Breast epithelium (tissue), 4 donors: Measurements from ENCODE around the gene DCAF10. TPM values are rescaled to one million over a fixed set of nuclear protein-coding genes. Genes with fewer than 3 reads are reported as not detected.

Experiments used
- DNase-seq, 2 donors: peaks; one replicate each; pipeline ENCODE4 v3.0.0-alpha.2; 2019; ENCODE audit warnings: low spot score in 2 of 2
- H3K27ac ChIP-seq, 2 donors: fragments of 200-600 bp; sonication (generic) in 1 of 2; one replicate each; pipeline ENCODE4 v1.5.1; 2016 to 2019; ENCODE audit warnings: mild to moderate bottlenecking in 1 of 2
- H3K27me3 ChIP-seq, 2 donors: fragments of 200-600 bp; sonication (generic) in 1 of 2; one replicate each; pipeline versions ENCODE4 v1.5.1 to v1.6.0; 2017 to 2019; ENCODE audit warnings: control low read depth in 1 of 2, mild to moderate bottlenecking in 1 of 2
- H3K36me3 ChIP-seq: fragments of 200-600 bp; one replicate; pipeline ENCODE4 v1.5.1; 2019
- H3K4me1 ChIP-seq, 2 donors: fragments of 200-600 bp; sonication (generic); one replicate each; pipeline ENCODE4 v1.5.1; 2016 to 2019; ENCODE audit warnings: control low read depth in 1 of 2
- H3K4me3 ChIP-seq, 3 donors: fragments of 200-600 bp; sonication (generic); 1 replicate in 2 of 3; 2 replicates in 1 of 3; pipeline ENCODE4 v1.5.1; 2016 to 2019; ENCODE audit warnings: mild to moderate bottlenecking in 3 of 3, moderate library complexity in 2 of 3
- H3K9me3 ChIP-seq, 2 donors: fragments of 200-600 bp; sonication (generic) in 1 of 2; one replicate each; pipeline ENCODE4 v1.5.1; 2016 to 2019; ENCODE audit warnings: control low read depth in 1 of 2
- POLR2A ChIP-seq: fragments of 450-650 bp; IDR thresholded peaks from one replicate; pipeline ENCODE4 v1.6.1; 2016; ENCODE audit warnings: antibody characterized with exemption, mild to moderate bottlenecking, moderate library complexity
- POLR2AphosphoS5 ChIP-seq, 3 donors: sonication (generic); formaldehyde crosslinking; IDR thresholded peaks; one replicate each; pipeline ENCODE4 v1.6.1; 2017; ENCODE audit warnings: antibody characterized with exemption in 3 of 3
- intact Hi-C: fragments of 100-400 bp; cut with DNase I; formaldehyde crosslinking; loops from one replicate; pipeline ENCODE4 v1.15.1; 2023; ENCODE audit warnings: low total_unique reads
- total RNA-seq, 3 donors: library from RNA; depleted of rRNA; stranded (reverse); fragments of >200 nt; gene quantifications; one replicate each; pipeline ENCODE4 v1.1.0, GENCODE V29; 2016
- TF ChIP-seq, protein P1 (sequence below), 3 donors: fragments of 450-650 bp; IDR thresholded peaks; one replicate each; pipeline ENCODE4 v1.5.1; 2016 to 2017; ENCODE audit warnings: antibody characterized with exemption in 3 of 3, mild to moderate bottlenecking in 3 of 3, moderate library complexity in 3 of 3

Gene DCAF10
- total RNA-seq, 3 donors from 2014 or later: 29.8 to 44.8 (median 38.7) TPM

DNA sequence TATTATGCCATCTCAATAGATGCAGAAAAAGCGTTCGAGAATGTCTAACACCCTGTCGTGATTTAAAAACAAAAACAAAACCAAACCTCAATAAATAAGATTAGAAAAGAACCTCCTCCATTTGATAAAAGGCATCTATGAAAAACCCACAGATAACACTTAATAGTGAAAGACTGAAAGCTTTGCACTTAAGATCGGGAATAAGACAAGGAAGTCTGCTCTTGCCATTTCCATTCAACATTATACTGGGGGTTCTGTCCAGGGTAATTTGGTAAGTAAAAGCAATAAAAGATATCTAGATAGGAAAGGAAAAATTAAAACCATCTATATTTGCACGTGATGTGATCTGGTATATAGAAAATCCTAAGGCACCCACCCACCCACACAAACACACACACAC lies 8.5 kb upstream of the DCAF10 start:
- H3K27me3 ChIP-seq: peaks cover 0 to 2% of the 10 kb centered on the region in 2 donors
- no peak for TF ChIP-seq POLR2AphosphoS5 (IDR thresholded peaks at IDR 0.05)
- no peak for TF ChIP-seq POLR2A
- TF ChIP-seq, protein P1, sequence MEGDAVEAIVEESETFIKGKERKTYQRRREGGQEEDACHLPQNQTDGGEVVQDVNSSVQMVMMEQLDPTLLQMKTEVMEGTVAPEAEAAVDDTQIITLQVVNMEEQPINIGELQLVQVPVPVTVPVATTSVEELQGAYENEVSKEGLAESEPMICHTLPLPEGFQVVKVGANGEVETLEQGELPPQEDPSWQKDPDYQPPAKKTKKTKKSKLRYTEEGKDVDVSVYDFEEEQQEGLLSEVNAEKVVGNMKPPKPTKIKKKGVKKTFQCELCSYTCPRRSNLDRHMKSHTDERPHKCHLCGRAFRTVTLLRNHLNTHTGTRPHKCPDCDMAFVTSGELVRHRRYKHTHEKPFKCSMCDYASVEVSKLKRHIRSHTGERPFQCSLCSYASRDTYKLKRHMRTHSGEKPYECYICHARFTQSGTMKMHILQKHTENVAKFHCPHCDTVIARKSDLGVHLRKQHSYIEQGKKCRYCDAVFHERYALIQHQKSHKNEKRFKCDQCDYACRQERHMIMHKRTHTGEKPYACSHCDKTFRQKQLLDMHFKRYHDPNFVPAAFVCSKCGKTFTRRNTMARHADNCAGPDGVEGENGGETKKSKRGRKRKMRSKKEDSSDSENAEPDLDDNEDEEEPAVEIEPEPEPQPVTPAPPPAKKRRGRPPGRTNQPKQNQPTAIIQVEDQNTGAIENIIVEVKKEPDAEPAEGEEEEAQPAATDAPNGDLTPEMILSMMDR (IDR thresholded peaks at IDR 0.05): no peak
- H3K36me3 ChIP-seq: no peaks in the 10 kb centered on the region
- intact Hi-C loops: no loop called here
- H3K27ac ChIP-seq: no peak overlapping the region
- no peaks in the 10 kb centered on the region for H3K4me1 ChIP-seq
- no peak overlapping the region for H3K4me3 ChIP-seq
- no peaks in the 10 kb centered on the region for H3K9me3 ChIP-seq
- DNase-seq: no peak

DNA sequence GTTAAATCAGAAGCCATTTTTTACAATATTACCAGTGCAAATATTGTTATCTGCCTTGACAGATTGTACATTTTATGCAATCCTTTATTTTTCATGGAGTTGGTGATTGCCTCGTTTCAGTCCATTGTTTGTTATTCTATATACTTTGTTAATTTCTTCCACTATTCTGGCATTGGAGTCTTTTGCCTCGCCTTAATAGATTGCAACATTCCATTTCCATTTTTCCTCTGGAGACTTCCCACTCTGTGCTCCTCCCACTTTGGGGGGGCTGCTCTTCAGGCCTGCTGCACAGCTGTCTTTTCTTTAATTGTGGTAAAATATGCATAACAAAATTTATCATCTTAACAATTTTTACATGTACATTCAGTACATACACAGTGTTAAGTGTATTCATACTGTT lies 4.4 kb upstream of the DCAF10 start:
- Histone ChIP-seq H3K4me3 (no peak overlapping the region), H3K27ac (no peak overlapping the region), H3K27me3 (no peaks in the 10 kb centered on the region), H3K4me1 (no peaks in the 10 kb centered on the region), H3K9me3 (no peaks in the 10 kb centered on the region), H3K36me3 (no peaks in the 10 kb centered on the region)
- TF ChIP-seq POLR2AphosphoS5 (IDR thresholded peaks at IDR 0.05): no peak
- TF ChIP-seq POLR2A: no peak
- TF ChIP-seq, protein P1 (IDR thresholded peaks at IDR 0.05): no peak
- intact Hi-C loops: no loop called here
- DNase-seq: no peak

DNA sequence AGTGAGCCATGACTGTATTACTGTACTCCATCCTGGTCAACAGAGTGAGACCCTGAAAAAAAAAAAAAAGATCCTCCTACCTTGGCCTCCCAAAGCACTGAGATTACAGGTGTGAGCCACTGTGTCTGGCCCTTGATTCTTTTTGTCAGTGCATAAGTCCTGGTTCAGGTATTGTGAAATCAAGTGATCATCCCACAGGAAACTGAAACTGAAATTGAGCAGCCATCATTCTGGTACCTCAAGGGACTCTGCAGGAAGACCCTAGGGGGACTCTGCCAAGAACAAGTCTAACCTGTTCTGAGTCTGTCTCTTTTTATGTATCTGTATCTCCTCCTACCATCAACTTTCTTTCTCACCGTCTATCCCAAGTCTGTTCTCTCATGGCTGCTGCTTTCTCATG lies 1.9 kb upstream of the DCAF10 start:
- Histone ChIP-seq H3K27ac (no peak overlapping the region), H3K36me3 (no peaks in the 10 kb centered on the region), H3K4me3 (no peak overlapping the region), H3K27me3 (no peaks in the 10 kb centered on the region), H3K9me3 (no peaks in the 10 kb centered on the region), H3K4me1 (peaks cover 0 to 13% of the 10 kb centered on the region in 2 donors)
- intact Hi-C loops: no loop called here
- DNase-seq: no peak
- TF ChIP-seq POLR2A (no peak), POLR2AphosphoS5 (IDR thresholded peaks at IDR 0.05) (no peak)
- TF ChIP-seq, protein P1 (IDR thresholded peaks at IDR 0.05): no peak

DNA sequence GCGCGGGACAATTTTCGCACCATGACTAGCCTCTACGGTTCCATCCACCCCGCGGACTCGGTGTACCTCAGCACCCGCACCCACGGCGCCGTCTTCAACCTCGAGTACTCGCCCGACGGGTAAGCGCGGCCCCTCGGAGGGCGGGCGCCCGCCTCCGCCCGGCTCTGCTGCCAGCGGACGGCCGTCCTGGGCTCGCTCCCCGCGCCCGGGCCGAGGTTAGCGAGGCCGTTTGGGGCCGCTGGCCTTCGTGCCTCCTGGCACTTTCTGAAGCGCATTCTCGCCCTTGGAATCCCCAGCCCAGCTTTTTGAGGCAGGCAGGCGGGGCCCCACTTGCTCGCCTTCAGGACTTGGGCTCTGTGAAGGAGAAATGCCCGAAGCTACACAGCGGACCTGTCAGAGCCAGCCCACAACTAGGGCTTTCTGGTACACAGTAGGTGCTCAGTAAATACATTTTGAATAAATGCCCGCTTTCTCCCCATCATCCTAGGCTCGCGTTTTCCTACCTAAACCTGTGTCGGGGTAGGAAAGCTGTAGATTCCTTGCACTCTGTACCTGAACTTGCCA lies 772 bp downstream of the DCAF10 start:
- DNase-seq: no peak
- Histone ChIP-seq H3K9me3 (no peaks in the 10 kb centered on the region), H3K4me1 (peaks cover 0 to 13% of the 10 kb centered on the region in 2 donors), H3K27ac (peak overlapping the region; percentile 91 to 93), H3K4me3 (peak overlapping the region; percentile 94 to 97 (median 95)), H3K27me3 (no peaks in the 10 kb centered on the region), H3K36me3 (no peaks in the 10 kb centered on the region)
- intact Hi-C loops: no loop called here
- TF ChIP-seq POLR2A (no peak), POLR2AphosphoS5 (IDR thresholded peaks at IDR 0.05) (no peak)
- TF ChIP-seq, protein P1 (IDR thresholded peaks at IDR 0.05): no peak

DNA sequence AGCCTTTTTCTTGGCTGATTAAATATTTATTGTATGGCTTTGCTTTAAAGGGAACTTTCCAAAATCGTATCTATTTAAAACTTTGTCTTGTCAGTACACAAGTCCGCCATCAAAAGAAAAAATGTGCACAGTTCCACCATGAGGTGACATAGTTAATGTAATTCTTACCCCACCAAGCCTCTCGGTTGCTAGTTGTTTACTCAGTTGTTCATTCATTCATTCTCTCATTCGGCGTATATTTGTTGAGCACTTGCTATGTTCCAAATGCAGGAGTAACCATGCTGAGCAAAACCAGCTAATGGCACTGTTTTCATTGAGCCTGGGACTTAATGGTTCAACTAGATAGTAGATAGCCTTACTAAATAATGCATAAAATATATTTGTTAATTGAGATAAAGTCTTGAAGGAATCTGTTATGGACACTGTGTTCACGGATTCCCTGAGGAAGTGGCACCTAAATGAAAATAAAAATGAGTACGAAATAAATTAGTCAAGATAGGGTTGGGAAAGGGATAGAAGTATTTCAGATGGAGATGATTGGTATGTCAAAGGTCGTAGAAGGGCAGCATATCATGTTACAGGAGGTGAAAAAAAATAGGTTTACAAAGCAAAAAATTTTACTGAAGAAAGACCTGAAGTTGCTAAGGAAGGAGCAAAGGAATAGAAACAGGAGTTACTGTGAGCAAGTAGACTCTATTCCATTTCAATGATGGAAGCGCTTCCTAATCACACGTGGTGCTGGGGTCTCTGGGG lies 1.5 kb downstream of the DCAF10 start:
- Histone ChIP-seq H3K4me1 (peaks cover 0 to 13% of the 10 kb centered on the region in 2 donors), H3K27me3 (no peaks in the 10 kb centered on the region), H3K36me3 (no peaks in the 10 kb centered on the region), H3K27ac (no peak overlapping the region), H3K9me3 (no peaks in the 10 kb centered on the region), H3K4me3 (peak overlapping the region; percentile 94 to 97 (median 95))
- TF ChIP-seq POLR2A: no peak
- TF ChIP-seq POLR2AphosphoS5 (IDR thresholded peaks at IDR 0.05): no peak
- TF ChIP-seq, protein P1 (IDR thresholded peaks at IDR 0.05): no peak
- intact Hi-C loops: no loop called here
- no peak for DNase-seq
